OCI-M1 (cell line): Measurements from ENCODE around the gene NFYC.
A peak's percentile ranks its signal among the peaks of the same experiment; 100 is the strongest.

Experiments
- DNase-seq: peaks from one replicate; lab custom pipeline; 2025; lab: John Stamatoyannopoulos, UW

Gene NFYC

GRCh38 chr1:40798366-40799281, 107.1 kb downstream of the NFYC start:
- peak; percentile 24 for DNase-seq

DNA sequence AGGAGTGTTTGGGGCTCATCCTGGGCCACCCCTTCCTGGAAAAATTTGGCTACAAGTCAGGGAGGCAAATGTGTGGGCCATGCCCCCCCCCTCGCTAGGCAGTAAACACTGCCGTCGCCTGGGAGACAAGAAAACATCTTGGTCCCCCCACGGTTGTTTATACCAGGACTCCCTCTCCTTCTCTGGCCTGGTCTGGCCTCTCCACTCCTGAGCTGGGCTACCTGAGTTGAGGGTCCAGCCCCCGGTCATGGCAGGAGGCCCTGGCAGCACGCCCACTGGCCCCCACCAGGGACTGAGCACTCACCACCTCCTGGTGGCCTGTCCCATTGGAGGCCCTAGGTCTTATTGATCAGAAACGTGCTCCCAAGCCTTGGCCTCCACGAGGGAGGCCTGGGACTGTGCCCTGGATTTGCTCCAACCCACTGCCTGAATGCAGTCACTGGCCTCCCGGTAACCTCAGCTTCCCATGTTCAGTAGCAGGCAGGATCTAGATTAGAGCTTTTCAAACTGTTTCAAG, 107.9 kb downstream of the NFYC start:
- peak; percentile 36 for DNase-seq

DNA sequence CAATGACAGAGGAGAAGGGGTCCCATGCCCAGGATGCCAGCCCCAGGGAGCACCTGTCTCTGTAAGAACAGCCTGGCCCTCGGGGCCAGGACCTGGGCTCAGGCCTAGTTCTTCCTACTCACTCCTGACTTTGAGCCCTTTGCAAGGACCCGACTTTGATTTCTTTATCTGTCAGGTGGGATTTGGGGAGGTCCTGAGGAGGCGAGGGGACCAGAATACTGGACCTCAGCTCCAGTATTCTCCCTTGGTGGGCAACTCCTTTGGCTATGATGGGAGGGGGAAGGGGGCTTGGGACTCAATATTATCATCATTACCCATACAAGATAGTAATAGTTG, 110.2 kb downstream of the NFYC start:
- DNase-seq = no peak

DNA sequence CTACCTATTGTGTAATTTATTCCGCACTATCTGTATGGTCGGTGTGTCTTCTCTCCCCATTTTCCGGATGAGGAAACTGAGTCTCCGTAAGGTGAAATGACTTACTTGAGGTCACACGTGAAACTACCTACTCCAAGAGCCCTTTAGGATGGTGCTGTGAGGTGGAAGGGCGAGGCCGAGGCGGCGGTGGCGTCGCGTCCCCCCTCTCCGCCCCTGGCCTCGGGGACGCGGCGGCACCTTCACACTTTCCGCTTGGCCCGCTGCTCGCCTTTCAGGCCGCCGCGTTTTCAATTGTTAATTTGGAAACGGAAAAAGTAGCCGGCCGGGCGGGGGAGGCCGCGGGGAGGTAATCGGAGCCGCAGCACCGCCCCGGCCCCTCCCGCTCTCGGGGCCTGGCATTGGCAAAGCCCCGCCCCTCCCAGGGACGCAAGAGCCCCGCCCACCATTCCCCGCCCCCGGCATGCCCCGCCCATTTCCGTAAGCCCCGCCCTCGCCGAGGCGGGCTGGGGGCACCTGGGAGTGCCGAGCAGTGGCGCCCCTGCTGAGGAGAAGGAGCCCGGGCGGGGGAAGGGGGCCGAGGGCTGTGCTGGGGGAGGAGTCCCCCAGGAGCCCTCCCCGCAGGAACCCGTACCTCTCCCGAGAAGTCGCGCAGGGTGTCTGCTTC, 110.7 kb downstream of the NFYC start:
- peak; percentile 94 for DNase-seq

DNA sequence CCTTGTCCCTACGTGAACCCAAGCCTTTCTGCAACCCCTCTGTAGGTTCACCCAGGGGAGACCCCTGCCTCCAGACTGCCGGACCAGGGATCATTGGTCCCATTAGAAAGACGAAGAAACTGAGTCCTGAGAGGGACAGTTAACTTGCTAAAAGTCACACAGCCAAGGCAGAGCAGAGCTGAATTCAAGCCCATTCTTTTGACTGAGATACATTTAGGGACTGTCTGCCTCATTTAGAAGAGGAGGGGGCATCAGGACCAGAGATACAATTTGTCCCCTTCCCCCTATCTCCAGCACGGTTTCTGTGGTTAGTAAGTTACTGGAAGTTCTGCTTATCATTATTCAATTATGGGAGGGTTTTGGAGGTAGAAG, 111.2 kb downstream of the NFYC start:
- peak; percentile 82 for DNase-seq

DNA sequence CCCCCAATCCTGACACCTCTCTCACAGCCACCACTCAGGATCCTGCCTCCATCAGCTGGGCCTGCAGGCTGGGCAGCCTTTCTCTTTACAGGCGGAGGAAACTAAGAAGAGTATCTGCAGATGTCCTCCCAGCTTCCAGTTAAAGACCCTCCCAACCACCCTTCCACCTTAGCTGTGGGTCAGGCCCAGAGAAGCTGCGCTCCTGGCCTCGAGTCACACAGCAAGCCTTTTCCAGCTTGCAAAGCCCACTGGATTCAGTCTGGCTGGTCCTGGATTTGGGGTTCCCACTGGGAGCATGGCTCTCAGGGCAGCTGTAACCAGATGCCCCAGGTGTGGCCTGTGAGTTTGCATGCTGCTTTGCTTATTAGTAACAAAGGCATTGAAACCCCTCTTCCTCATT, 111.9 kb downstream of the NFYC start:
- peak; percentile 35 for DNase-seq

GRCh38 chr1:40803902-40804301, 112.4 kb downstream of the NFYC start:
- peak; percentile 35 for DNase-seq

DNA sequence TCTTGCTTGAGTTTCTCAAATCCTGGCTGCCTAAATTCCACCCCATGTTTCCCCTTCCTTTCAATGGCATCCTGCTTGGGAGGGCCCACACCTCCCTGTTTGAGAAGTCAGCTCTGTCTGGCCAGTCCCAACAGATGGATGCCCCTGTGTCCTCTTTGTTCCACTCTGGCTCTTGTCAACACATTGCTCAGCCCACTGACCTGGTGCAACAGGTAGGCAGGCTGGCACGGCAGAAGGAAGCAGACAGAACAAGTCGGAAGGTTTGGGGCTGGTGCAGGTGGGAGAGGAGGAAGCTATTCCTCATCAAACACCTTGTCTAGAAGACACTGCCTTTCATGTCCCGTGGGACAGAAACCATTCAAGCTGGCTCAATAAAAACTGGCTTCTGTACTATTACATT, 114.7 kb downstream of the NFYC start:
- no peak for DNase-seq

- DNase-seq = no peak
Observed at GRCh38 chr1:40806731-40807695, 115.5 kb downstream of the NFYC start.

- no peak for DNase-seq
Observed at GRCh38 chr1:40808002-40808401, 116.5 kb downstream of the NFYC start.

DNA sequence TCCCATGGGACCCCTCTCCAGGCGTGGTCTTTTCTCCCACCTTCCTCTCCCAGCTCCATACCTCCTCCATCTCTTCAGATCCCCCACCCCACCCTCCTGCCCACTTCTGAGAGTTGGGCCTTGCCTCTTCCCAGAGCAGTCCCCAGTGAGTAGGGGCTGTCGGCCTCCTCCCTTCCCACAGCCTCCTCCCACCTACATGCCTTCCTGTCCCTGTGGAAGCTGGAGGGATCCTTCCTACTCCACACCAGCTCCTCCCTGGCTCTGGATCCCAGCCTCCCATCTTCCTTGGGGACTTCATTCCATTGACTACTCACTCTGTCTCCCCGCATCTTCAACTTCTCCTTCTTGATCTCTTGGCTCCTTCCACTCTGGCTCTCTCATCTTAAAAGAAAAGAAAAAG, 116.9 kb downstream of the NFYC start:
- DNase-seq = no peak

- peak; percentile 85 for DNase-seq
Observed at GRCh38 chr1:40808909-40809308, 117.4 kb downstream of the NFYC start.

DNA sequence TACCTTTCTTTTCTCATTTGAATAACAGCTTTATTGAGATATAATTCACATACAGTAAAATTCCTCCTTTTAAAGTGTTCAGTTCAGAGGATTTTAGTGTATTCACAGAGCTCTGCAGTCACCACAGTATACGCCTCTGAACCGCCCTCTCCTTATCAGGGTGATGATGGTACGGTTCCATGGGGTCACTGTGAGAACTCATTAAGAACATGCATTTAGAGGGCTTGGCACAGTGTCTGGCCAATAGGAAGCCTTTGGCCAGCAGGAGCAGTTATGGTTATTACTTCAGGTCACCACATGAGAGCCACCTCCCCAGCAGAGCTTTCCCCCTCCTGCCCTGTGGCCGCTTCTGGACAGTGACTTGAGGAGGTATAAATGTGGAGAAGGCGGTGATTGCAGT, 119.4 kb downstream of the NFYC start:
- DNase-seq = no peak

DNA sequence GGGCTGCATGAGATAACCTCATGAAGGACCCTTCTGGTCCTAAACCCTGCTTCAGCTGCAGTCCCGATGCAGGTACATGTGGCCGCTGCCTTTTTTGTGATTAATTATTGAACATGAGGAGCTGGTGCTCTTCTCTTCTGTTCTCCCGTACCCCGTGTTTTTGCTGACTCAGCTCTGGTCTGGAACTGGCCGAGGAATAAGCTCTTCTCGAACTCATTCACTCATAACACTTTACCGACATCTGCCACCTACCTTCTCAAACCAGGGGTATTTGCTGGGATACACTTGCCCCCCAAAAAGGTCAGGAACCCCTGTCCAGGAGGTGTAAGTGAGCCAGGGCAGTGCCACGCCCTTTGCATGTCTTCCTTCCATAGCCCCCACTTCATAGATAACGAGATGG, 123.9 kb downstream of the NFYC start:
- no peak for DNase-seq

DNA sequence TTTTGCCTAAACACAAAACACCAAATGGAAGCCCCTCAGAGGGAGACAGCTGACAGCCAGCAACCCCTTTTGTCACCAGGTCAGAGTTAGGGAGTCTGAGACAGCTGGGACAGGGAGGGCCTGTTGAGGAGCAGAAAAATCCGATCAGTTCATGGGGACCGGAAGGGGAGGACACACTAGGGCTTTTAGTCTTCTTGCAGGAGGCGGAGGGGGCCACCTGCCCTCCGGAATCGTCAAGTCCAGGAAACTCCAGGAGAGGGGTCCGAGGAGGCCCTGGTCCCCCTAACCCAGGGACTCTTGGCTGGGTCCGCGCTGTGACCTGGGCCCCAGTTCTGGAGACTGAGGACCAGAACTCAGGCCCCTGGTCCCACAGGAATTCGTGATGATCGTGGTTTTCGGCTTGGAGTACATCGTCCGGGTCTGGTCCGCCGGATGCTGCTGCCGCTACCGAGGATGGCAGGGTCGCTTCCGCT, 126.3 kb downstream of the NFYC start:
- no peak for DNase-seq

DNA sequence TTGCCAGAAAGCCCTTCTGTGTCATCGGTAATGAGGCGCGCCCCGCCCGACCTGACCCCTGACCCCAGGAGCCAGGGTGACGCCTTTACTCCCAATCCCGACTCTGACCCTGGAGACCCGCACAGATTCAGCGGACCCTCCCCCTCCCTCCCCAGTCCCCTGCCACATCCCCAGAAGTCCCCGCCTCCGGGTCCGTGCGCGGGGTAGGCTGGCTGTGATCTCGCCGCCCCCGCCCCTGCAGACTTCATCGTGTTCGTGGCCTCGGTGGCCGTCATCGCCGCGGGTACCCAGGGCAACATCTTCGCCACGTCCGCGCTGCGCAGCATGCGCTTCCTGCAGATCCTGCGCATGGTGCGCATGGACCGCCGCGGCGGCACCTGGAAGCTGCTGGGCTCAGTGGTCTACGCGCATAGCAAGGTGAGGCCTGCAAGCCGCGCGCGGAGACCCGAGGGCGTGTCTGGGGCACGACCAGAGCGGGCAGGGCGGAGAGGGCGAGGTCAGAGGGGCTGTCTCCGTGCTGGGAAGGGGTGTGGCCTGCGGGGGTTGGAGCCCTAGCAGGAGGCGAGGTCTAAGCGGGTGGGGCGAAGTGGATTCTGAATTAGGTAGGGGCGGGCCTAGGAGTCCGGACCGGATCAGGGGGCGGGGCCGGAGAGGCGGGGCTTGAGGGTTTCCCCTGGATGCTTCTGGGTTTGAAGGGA, 126.9 kb downstream of the NFYC start:
- no peak for DNase-seq

DNA sequence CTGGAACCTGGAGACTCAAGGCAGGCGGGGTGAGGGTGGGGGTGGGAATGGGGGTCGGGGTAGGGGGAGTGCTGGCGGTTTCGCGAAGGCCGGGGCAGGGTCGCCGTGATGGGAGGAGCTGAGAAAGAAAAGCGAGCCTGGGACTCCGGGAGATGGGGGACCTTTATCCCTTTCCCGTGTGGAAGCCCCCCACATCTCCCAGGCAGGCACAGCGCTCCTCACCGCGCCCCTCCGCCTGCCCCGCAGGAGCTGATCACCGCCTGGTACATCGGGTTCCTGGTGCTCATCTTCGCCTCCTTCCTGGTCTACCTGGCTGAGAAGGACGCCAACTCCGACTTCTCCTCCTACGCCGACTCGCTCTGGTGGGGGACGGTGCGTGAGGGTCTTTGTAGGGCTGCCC, 127.6 kb downstream of the NFYC start:
- no peak for DNase-seq

GRCh38 chr1:40820251-40820797, 128.8 kb downstream of the NFYC start:
- DNase-seq = peak; percentile 86
